Fibroblast of the aortic adventitia (primary cell): ENCODE measurements around the gene CAPZA2. TPM values are rescaled to one million over a fixed set of nuclear protein-coding genes. Genes with fewer than 3 reads are reported as not detected.
A peak's percentile ranks its signal among the peaks of the same experiment; 100 is the strongest.
"Not testable (repeated sequence)": the region's sequence is repeated elsewhere in the genome, so short reads cannot be mapped to it uniquely, and the experiment has no call there.

ENCODE experiments used
- DNase-seq: peaks from one replicate; pipeline ENCODE4 v3.0.0-alpha.2; 2010; ENCODE audit warnings: low read depth
- H3K4me3 ChIP-seq: 2 replicates; pipeline ENCODE4 v1.5.1; 2011; ENCODE audit warnings: low read depth, mild to moderate bottlenecking, control low read depth, low read length, moderate library complexity
- total RNA-seq: library from RNA; depleted of rRNA; stranded (reverse); fragments of >200 nt; gene quantifications from 2 replicates; pipeline ENCODE4 v1.2.3, GENCODE V29; 2012; ENCODE audit warnings: low replicate concordance
- TF ChIP-seq, protein P1 (sequence below): IDR thresholded peaks from 2 replicates; pipeline ENCODE4 v1.5.1; 2011; ENCODE audit warnings: mild to moderate bottlenecking, low read length, control low read depth, inconsistent platforms; ENCODE audit not compliant: insufficient read depth

CAPZA2 gene
- 174 and 246 TPM in 2 replicates for total RNA-seq

DNA sequence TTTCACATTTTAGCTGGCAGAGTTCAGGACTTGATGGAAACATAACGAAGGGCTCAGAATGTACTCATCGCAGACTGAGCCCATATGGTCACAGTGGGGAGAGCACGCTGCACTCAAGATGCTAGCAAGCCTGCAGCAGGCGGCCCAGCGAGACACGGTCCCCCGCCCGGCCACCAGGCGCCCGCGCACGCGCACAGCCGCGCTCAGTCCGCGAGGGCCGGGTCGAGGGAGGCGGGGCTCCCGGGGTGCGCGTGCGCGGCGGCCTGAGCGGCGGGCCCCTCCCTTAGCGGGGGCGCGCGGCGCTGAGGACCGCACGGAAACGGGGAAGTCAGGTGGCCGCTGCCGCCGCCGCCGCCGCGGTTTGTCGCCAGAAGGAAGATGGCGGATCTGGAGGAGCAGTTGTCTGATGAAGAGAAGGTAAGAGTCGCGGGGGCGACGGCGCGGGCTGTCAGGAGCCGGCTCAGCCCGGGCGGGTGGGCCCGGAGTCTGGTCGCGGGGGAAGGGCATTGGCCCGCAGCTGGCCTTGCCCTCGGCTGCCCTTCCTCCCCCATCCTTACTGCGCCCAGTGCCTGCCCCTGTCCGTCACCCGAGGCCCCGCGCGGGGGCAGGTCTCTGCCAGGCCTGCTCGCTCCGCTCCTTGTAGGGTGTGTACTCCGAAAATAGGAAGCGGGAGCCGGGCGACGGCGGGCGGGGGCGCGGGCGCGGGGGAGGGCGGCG is at the start of gene CAPZA2:
Gene CAPZA2, plus strand, starts transcription at position 354 of the 717 bp plus-strand sequence. Its CDS starts 25 bp downstream, at position 379.
- TF ChIP-seq, protein P1, sequence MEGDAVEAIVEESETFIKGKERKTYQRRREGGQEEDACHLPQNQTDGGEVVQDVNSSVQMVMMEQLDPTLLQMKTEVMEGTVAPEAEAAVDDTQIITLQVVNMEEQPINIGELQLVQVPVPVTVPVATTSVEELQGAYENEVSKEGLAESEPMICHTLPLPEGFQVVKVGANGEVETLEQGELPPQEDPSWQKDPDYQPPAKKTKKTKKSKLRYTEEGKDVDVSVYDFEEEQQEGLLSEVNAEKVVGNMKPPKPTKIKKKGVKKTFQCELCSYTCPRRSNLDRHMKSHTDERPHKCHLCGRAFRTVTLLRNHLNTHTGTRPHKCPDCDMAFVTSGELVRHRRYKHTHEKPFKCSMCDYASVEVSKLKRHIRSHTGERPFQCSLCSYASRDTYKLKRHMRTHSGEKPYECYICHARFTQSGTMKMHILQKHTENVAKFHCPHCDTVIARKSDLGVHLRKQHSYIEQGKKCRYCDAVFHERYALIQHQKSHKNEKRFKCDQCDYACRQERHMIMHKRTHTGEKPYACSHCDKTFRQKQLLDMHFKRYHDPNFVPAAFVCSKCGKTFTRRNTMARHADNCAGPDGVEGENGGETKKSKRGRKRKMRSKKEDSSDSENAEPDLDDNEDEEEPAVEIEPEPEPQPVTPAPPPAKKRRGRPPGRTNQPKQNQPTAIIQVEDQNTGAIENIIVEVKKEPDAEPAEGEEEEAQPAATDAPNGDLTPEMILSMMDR, result peak; percentile 54
- H3K4me3 ChIP-seq, result peak within 1 kb of the TSS; percentile 85
- DNase-seq, result peak; percentile 80

DNA sequence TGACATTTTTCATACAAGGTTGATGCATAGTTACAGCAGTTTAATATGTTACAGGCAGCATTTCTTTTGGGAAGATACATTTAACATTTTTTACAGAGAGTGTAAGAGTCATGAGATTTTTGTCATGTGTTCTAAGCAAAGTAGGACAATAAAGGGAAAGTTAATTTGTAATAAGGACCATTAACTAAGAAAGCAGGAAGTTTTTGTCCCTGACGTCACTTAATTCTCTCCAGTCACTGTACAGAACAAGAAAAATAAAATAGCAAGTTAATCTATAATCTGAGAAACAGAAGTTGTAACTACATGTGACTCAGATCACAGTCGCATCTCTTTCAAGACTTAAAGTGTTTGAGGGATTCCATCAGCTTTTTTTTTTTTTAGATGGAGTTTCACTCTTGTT is 49.5 kb upstream of the CAPZA2 start:
- no peak for DNase-seq
- H3K4me3 ChIP-seq, result no peak overlapping the region
- TF ChIP-seq, protein P1, result no peak

DNA sequence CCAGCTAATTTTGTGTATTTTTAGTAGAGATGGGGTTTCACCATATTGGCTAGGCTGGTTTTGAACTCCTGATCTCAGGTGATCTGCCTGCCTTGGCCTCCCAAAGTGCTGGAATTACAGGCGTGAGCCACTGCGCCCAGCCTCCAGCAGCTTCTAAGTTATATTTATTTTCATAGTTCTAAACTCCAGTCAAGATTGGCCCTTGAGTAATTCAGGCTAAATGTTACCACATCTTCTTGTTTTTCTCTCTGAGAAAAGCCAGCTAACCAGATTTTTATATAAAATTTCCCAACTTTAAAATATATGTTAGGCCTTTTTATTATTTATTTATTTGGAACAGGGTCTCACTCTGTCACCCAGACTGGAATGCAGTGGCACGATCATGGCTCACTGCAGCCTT is 49.0 kb upstream of the CAPZA2 start:
- H3K4me3 ChIP-seq, result not testable (repeated sequence)
- DNase-seq, result peak; percentile 23

DNA sequence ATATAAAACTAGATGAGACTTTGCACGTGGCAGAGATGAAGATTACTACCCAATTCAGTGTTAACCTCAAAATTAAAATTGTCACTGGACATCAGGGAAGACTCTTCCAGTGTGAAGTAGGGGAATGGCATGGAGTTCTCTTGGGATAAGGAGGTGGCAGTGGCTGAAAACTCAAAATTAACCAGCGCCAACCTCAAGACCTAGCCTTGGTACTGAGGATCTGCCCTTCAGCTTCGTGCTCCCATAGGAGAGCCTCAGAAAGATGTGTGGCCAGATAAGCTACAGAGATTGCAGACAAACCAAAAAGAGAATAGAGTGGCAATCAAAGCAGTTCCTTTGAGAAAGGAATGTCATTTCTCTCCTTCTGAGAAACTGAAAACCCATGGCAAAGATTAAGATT is 47.3 kb upstream of the CAPZA2 start:
- H3K4me3 ChIP-seq, result no peak overlapping the region
- TF ChIP-seq, protein P1, result no peak
- DNase-seq, result no peak

DNA sequence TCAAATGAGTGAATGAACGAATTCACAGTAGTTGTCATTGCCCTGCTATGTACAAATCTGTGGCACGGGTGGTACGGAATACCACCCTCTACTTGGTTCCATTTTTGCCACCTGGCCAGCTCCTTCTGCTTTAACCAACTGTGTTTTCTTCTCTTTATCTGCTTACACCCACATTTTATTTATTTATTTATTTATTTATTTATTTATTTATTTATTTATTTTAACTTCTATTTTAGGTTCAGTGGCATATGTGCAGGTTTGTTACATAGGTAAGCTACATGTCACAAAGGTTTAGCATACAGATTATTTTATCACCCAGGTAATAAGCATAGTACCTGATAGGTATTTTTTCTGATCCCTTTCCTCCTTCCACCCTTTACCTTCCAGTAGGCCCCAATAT is 42.2 kb upstream of the CAPZA2 start:
- DNase-seq, result no peak
- H3K4me3 ChIP-seq, result no peak overlapping the region
- TF ChIP-seq, protein P1, result no peak

DNA sequence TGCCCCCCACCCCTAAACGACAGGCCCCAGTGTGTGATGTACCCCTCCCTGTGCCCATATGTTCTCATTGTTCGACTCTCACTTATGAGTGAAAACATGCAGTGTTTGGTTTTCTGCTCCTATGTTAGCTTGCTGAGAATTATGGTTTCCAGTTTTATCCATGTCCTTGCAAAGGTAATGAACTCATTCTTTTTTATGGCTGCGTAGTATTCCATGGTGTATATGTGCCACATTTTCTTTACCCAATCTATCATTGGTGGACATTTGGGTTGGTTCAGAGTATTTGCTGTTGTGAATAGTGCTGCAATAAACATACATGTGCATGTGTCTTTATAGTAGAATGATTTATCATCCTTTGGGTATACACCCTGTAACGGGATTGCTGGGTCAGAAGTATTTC is 40.7 kb upstream of the CAPZA2 start:
- DNase-seq, H3K4me3 ChIP-seq: not testable (repeated sequence)

DNA sequence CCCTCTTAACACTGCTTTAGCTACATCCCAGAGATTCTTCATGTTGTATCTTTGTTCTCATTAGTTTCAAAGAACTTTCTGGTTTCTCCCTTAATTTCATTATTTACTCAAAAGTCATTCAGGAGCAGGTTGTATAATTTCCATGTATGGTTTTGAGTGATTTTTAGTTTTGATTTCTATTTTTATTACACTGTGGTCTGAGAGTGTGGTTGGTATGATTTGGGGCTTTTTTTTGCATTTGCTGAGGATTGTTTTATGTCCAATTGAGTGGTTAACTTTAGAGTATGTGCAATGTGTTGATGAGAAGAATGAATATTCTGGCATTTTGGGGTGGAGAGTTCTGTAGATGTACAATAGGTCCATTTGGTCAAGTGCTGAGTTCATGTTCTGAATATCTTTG is 37.9 kb upstream of the CAPZA2 start:
- no peak for DNase-seq
- TF ChIP-seq, protein P1, result no peak
- H3K4me3 ChIP-seq, result no peak overlapping the region

DNA sequence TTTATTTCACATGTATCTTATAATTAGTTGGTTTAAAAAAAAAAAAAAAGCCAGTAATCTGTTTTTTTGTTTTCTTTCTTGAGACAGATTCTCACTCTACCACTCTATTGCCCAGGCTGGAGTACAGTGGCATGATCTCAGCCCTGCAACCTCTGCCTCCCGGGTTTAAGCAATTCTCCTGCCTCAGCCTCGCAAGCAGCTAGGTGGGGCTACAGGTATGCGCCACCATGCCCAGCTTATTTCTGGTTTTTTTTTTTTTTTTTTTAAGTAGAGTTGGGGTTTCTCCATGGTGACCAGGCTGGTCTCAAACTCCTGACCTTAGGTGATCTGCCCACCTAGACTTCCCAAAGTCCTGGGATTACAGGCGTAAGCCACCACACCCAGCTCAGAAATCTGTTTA is 34.1 kb upstream of the CAPZA2 start:
- no peak overlapping the region for H3K4me3 ChIP-seq
- TF ChIP-seq, protein P1, result no peak
- no peak for DNase-seq
